Activated CD8-positive, alpha-beta T cell treated with anti-CD3 and anti-CD28 coated beads, Interleukin-2, amount 10 ng/mL, durations not matched to agents 7 days and 5 days (primary cell): ENCODE data around the gene PYGO2. TPM values are rescaled to one million over a fixed set of nuclear protein-coding genes. Genes with fewer than 3 reads are reported as not detected.

Experiments
- ATAC-seq: fragments of 150-1000 bp; cut with Tn5 transposase; one replicate; pipeline ENCODE4 v1.10.0; 2021; ENCODE audit warnings: moderate library complexity
- CTCF ChIA-PET: fragments of 350-600 bp; sonication (Branson Sonifier 250); formaldehyde crosslinking; loops from one replicate; lab custom pipeline; 2021; ENCODE audit warnings: antibody characterized with exemption; lab: Charles Lee
- POLR2A ChIA-PET: fragments of 350-600 bp; sonication (Branson Sonifier 250); formaldehyde crosslinking; loops from one replicate; lab custom pipeline; 2021; ENCODE audit warnings: antibody characterized with exemption; lab: Charles Lee
- DNase-seq: peaks from one replicate; pipeline ENCODE4 v3.0.0-alpha.2; 2020
- H3K27ac Mint-ChIP-seq: one replicate; pipeline ENCODE4 v1.8.0; 2021; ENCODE audit warnings: mild to moderate bottlenecking, mixed read lengths
- H3K27me3 Mint-ChIP-seq: one replicate; pipeline ENCODE4 v1.8.0; 2021; ENCODE audit warnings: low read depth, mixed read lengths
- H3K36me3 Mint-ChIP-seq: one replicate; pipeline ENCODE4 v1.8.0; 2021; ENCODE audit warnings: low read depth, mixed read lengths
- H3K4me1 Mint-ChIP-seq: one replicate; pipeline ENCODE4 v1.8.0; 2021; ENCODE audit warnings: low read depth, mixed read lengths
- H3K4me3 Mint-ChIP-seq: one replicate; pipeline ENCODE4 v1.8.0; 2021; ENCODE audit warnings: mild to moderate bottlenecking, mixed read lengths
- H3K9me3 Mint-ChIP-seq: one replicate; pipeline ENCODE4 v1.8.0; 2022; ENCODE audit warnings: mixed read lengths; ENCODE audit not compliant: insufficient read depth
- total RNA-seq, 2 experiments: library from RNA; stranded (reverse); gene quantifications; one replicate each; pipeline ENCODE4 v1.2.3, GENCODE V29; 2021

PYGO2 gene
- total RNA-seq, 2 experiments from 2014 or later, result 40.2 to 43.9 TPM

DNA sequence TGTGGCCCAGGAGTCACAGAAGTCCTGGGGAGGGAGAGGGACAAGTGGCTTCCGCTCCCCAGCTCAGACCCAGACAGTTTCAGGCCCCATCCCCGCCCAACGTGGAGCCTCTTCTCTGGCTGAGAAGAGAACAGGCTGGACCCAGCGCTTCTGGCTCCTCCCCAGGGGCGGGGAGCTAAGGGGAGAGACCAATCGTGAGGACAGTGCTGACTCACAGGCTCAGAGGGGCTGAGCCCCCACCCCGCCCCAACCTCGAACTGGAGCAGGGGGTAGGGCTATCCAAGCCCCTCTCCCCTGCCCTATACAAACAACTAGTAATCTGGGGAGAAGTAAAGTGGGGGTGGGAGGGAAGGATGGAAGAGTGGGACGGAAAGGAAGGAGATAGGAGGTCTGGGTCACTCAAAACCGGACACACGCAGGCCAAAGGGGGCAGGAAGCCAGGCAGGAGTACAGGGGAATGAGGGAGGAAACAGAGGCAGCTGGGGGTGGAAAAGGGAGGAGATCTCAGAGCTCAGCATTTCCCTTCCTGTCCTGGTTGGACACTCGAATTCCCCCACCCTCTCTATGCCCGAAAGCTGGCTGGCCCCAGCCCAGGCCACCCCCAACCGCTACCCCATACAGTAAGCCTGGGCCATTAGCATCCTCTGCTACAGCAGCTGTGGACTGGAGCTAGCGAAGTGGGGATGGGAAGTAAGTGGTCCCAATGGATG, 9.2 kb upstream of the PYGO2 start, which contains the start of gene SHC1:
TSS of gene SHC1 (minus strand) at position 117 of the 710 bp plus-strand sequence. CDS start 221 bp downstream, outside the sequence.
- H3K36me3 Mint-ChIP-seq, result peaks cover 36% of the 10 kb centered on the region
- CTCF ChIA-PET, result interaction anchor here (0.7 to 3.6 kb wide), 5 partner anchors 9 to 46 kb away, joined by 3 to 16 read pairs (median 6); partner anchors contain the start of genes PBXIP1 and PYGO2
- H3K27ac Mint-ChIP-seq, result peak within 1 kb of the TSS; percentile 28
- no peak within 1 kb of the TSS for H3K4me3 Mint-ChIP-seq
- POLR2A ChIA-PET, result interaction anchor here (0.7 to 3.1 kb wide), 4 partner anchors 9 to 17 kb away, joined by 3 to 15 read pairs (median 8); partner anchors contain the start of genes PBXIP1 and PYGO2
- H3K9me3 Mint-ChIP-seq, result no peaks in the 10 kb centered on the region
- peak; percentile 40 for DNase-seq
- ATAC-seq, result no peak
- peaks cover 52% of the 10 kb centered on the region for H3K4me1 Mint-ChIP-seq
- H3K27me3 Mint-ChIP-seq, result no peaks in the 10 kb centered on the region

- no peak overlapping the region for H3K4me3 Mint-ChIP-seq
- DNase-seq (no peak), ATAC-seq (no peak)
- H3K9me3 Mint-ChIP-seq, result no peaks in the 10 kb centered on the region
- no peaks in the 10 kb centered on the region for H3K27me3 Mint-ChIP-seq
- H3K27ac Mint-ChIP-seq, result no peak overlapping the region
- peaks cover 43% of the 10 kb centered on the region for H3K36me3 Mint-ChIP-seq
- H3K4me1 Mint-ChIP-seq, result peaks cover 52% of the 10 kb centered on the region
- ChIA-PET CTCF (interaction anchor here (0.7 to 3.6 kb wide), 5 partner anchors 8 to 550 kb away, joined by 3 to 16 read pairs (median 6); partner anchors contain the start of genes PBXIP1 and PYGO2), POLR2A (interaction anchor here (1.4 to 3.1 kb wide), 3 partner anchors 8 to 18 kb away, joined by 4 to 15 read pairs (median 11); partner anchors contain the start of genes PBXIP1 and PYGO2)
Observed at GRCh38 chr1:154969860-154970452, 8.4 kb upstream of the PYGO2 start.

GRCh38 chr1:154969246-154969645, 7.7 kb upstream of the PYGO2 start:
- no peak for ATAC-seq
- Mint-ChIP-seq H3K4me3 (no peak overlapping the region), H3K36me3 (peaks cover 48% of the 10 kb centered on the region), H3K27me3 (no peaks in the 10 kb centered on the region), H3K9me3 (no peaks in the 10 kb centered on the region), H3K27ac (peak overlapping the region; percentile 12), H3K4me1 (peaks cover 52% of the 10 kb centered on the region)
- no peak for DNase-seq
- CTCF ChIA-PET, result interaction anchor here (0.7 to 3.6 kb wide), 4 partner anchors 7 to 550 kb away, joined by 3 to 16 read pairs (median 3); partner anchors contain the start of gene PYGO2
- POLR2A ChIA-PET, result interaction anchor here (2.3 to 3.1 kb wide), 2 partner anchors 8 to 13 kb away, joined by 11 to 15 read pairs; partner anchors contain the start of genes PBXIP1 and PYGO2

- Mint-ChIP-seq H3K27me3 (no peaks in the 10 kb centered on the region), H3K36me3 (peaks cover 53% of the 10 kb centered on the region), H3K4me1 (peaks cover 55% of the 10 kb centered on the region), H3K4me3 (no peak overlapping the region), H3K9me3 (no peaks in the 10 kb centered on the region), H3K27ac (peak overlapping the region; percentile 20)
- ChIA-PET CTCF (interaction anchor here (0.8 to 1.5 kb wide), 2 partner anchors 14 to 49 kb away, joined by 3 read pairs; no protein-coding TSS in a partner anchor), POLR2A (no interaction called here)
- ATAC-seq (no peak), DNase-seq (no peak)
Observed at GRCh38 chr1:154968731-154969130, 7.1 kb upstream of the PYGO2 start.

GRCh38 chr1:154967331-154967950, 5.9 kb upstream of the PYGO2 start:
- no peaks in the 10 kb centered on the region for H3K9me3 Mint-ChIP-seq
- CTCF ChIA-PET, result interaction anchor here (0.8 to 1.7 kb wide), 3 partner anchors 23 to 94 kb away, joined by 3 to 5 read pairs (median 4); partner anchors contain the start of gene ADAM15
- peaks cover 60% of the 10 kb centered on the region for H3K4me1 Mint-ChIP-seq
- H3K36me3 Mint-ChIP-seq, result peaks cover 58% of the 10 kb centered on the region
- peak overlapping the region; percentile 25 for H3K27ac Mint-ChIP-seq
- no peak for DNase-seq
- H3K4me3 Mint-ChIP-seq, result no peak overlapping the region
- no peaks in the 10 kb centered on the region for H3K27me3 Mint-ChIP-seq
- POLR2A ChIA-PET, result interaction anchor here (1.0 to 4.2 kb wide), 2 partner anchors 12 to 32 kb away, joined by 3 to 23 read pairs; partner anchors contain the start of gene PBXIP1
- ATAC-seq, result no peak

GRCh38 chr1:154966111-154966510, 4.5 kb upstream of the PYGO2 start:
- Mint-ChIP-seq H3K9me3 (no peaks in the 10 kb centered on the region), H3K4me3 (no peak overlapping the region), H3K27me3 (no peaks in the 10 kb centered on the region), H3K27ac (no peak overlapping the region), H3K36me3 (peaks cover 53% of the 10 kb centered on the region), H3K4me1 (peaks cover 52% of the 10 kb centered on the region)
- POLR2A ChIA-PET, result interaction anchor here (3.0 to 4.2 kb wide), 2 partner anchors 8 to 11 kb away, joined by 13 to 23 read pairs; partner anchors contain the start of gene PBXIP1
- ATAC-seq, result no peak
- DNase-seq, result no peak
- CTCF ChIA-PET, result interaction anchor here (1.3 to 1.4 kb wide), 2 partner anchors 22 to 34 kb away, joined by 4 to 6 read pairs; no protein-coding TSS in a partner anchor

GRCh38 chr1:154964359-154964758, 2.8 kb upstream of the PYGO2 start:
- H3K27me3 Mint-ChIP-seq, result no peaks in the 10 kb centered on the region
- POLR2A ChIA-PET, result interaction anchor here (3.0 to 4.2 kb wide), 2 partner anchors 9 kb away, joined by 13 to 23 read pairs; partner anchors contain the start of gene PBXIP1
- no peak for ATAC-seq
- H3K27ac Mint-ChIP-seq, result peak overlapping the region; percentile 27
- peaks cover 53% of the 10 kb centered on the region for H3K4me1 Mint-ChIP-seq
- CTCF ChIA-PET, result interaction anchor here (0.7 to 4.0 kb wide), 4 partner anchors 9 to 53 kb away, joined by 3 to 22 read pairs (median 3); no protein-coding TSS in a partner anchor
- no peak for DNase-seq
- peaks cover 62% of the 10 kb centered on the region for H3K36me3 Mint-ChIP-seq
- H3K4me3 Mint-ChIP-seq, result no peak overlapping the region
- no peaks in the 10 kb centered on the region for H3K9me3 Mint-ChIP-seq

DNA sequence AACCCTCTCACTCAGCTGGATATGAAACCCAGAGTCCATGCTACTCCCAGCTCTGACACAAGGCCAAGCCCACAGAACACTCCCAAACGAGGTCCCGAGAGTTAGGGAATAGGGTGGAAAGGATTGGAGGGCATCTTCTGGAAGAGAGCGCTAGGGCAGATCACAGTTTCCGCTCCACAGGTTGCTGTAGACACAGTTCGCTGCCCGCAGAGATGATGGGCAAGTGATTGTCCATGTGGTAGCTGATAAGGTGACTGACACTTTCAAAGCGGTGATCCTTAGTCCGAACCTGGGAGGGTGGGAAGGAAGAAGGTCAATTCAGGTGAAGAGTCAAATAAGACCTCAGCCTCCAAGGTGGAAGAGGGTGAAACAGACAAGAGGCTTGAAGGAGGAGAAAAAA, 2.1 kb upstream of the PYGO2 start:
- H3K9me3 Mint-ChIP-seq, result no peaks in the 10 kb centered on the region
- no peak for ATAC-seq
- H3K27ac Mint-ChIP-seq, result peak overlapping the region; percentile 53
- ChIA-PET CTCF (interaction anchor here (1.1 to 4.0 kb wide), 2 partner anchors 10 to 53 kb away, joined by 3 to 22 read pairs; no protein-coding TSS in a partner anchor), POLR2A (interaction anchor here (3.0 to 4.2 kb wide), 2 partner anchors 8 to 10 kb away, joined by 13 to 23 read pairs; partner anchors contain the start of gene PBXIP1)
- peaks cover 64% of the 10 kb centered on the region for H3K36me3 Mint-ChIP-seq
- no peaks in the 10 kb centered on the region for H3K27me3 Mint-ChIP-seq
- peaks cover 46% of the 10 kb centered on the region for H3K4me1 Mint-ChIP-seq
- H3K4me3 Mint-ChIP-seq, result no peak overlapping the region
- no peak for DNase-seq

- ATAC-seq (no peak), DNase-seq (no peak)
- ChIA-PET CTCF (interaction anchor here (2.1 to 4.0 kb wide), 4 partner anchors 8 to 89 kb away, joined by 11 to 22 read pairs (median 18); partner anchors contain the start of genes ADAM15, CKS1B and SHC1), POLR2A (interaction anchor here (0.7 to 4.9 kb wide), 2 partner anchors 11 kb away, joined by 3 to 31 read pairs; partner anchors contain the start of gene CKS1B)
- Mint-ChIP-seq H3K27ac (peak overlapping the region; percentile 89), H3K9me3 (no peaks in the 10 kb centered on the region), H3K4me3 (peak overlapping the region; percentile 85), H3K27me3 (no peaks in the 10 kb centered on the region), H3K36me3 (peaks cover 64% of the 10 kb centered on the region), H3K4me1 (peaks cover 43% of the 10 kb centered on the region)
Observed at GRCh38 chr1:154962795-154963330, 1.3 kb upstream of the PYGO2 start.

DNA sequence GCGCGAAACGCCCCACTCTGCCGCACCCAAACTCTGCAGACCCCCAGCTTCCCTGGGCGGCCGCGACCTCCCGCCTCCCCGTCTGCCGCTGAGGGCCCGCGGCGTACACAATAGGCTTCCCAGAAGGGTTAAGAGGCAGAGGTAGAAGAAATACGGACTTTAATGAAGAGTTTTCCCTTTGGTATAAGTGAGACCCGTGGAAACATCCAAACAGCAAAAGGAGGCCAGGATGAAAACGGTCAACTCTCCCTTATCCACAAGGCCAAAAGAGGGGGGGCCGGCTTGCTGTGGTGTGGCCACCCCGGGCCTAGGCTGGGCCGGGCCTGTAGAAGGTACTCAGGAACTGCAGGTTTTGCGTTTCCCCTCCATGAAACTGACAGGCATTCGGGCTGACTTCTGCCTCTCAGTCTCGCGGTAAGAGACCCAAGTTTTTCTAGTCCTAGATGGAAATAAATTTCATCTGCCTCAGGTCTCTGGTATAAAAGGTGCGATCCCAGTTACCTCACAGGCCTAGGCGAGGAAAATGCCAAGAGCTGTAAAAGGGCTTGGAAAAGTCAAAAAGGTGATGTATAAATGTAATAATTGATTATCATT, 671 bp upstream of the PYGO2 start:
- peak overlapping the region; percentile 89 for H3K27ac Mint-ChIP-seq
- H3K27me3 Mint-ChIP-seq, result no peaks in the 10 kb centered on the region
- DNase-seq, result peak; percentile 47
- peaks cover 63% of the 10 kb centered on the region for H3K36me3 Mint-ChIP-seq
- ChIA-PET POLR2A (interaction anchor here (0.7 to 4.9 kb wide), 6 partner anchors 8 to 21 kb away, joined by 3 to 31 read pairs (median 8); partner anchors contain the start of genes CKS1B, FLAD1 and SHC1), CTCF (interaction anchor here (1.2 to 4.0 kb wide), 8 partner anchors 9 to 402 kb away, joined by 4 to 22 read pairs (median 14); partner anchors contain the start of genes ADAM15, CKS1B and SHC1)
- ATAC-seq, result peak; percentile 5
- H3K4me1 Mint-ChIP-seq, result peaks cover 39% of the 10 kb centered on the region
- H3K4me3 Mint-ChIP-seq, result peak overlapping the region; percentile 85
- H3K9me3 Mint-ChIP-seq, result no peaks in the 10 kb centered on the region
